HAP-1 (cell line): ENCODE measurements around the gene MARK2.

Experiments
- DNase-seq, 2 experiments: peaks; one replicate each; pipeline ENCODE4 v3.0.0-alpha.2; 2016 to 2020; ENCODE audit warnings: low spot score in 2 of 2
- H3K27me3 ChIP-seq: fragments of 250-450 bp; sonication (Bioruptor Pico); 2 replicates; pipeline ENCODE4 v1.5.1; 2020; ENCODE audit warnings: low read depth, mild to moderate bottlenecking, moderate library complexity
- H3K36me3 ChIP-seq: fragments of 250-450 bp; sonication (Bioruptor Pico); replicated peaks from 2 replicates; pipeline ENCODE4 v1.5.1; 2020; ENCODE audit warnings: mild to moderate bottlenecking
- H3K4me1 ChIP-seq: fragments of 250-450 bp; sonication (Bioruptor Pico); 2 replicates; pipeline ENCODE4 v1.5.1; 2020; ENCODE audit warnings: mild to moderate bottlenecking
- H3K4me3 ChIP-seq: fragments of 250-450 bp; sonication (Bioruptor Pico); 2 replicates; pipeline ENCODE4 v1.5.1; 2020; ENCODE audit warnings: mild to moderate bottlenecking, moderate library complexity
- H3K9me3 ChIP-seq: fragments of 250-450 bp; sonication (Bioruptor Pico); 2 replicates; pipeline ENCODE4 v1.5.1; 2020; ENCODE audit warnings: mild to moderate bottlenecking, moderate library complexity
- in situ Hi-C: fragments of 300-500 bp; cut with MboI; formaldehyde crosslinking; loops from 3 replicates; pipeline ENCODE4 v1.14.3; 2020; ENCODE audit warnings: low sequenced_read_pairs, inconsistent platforms, mixed read lengths

MARK2 gene

DNA sequence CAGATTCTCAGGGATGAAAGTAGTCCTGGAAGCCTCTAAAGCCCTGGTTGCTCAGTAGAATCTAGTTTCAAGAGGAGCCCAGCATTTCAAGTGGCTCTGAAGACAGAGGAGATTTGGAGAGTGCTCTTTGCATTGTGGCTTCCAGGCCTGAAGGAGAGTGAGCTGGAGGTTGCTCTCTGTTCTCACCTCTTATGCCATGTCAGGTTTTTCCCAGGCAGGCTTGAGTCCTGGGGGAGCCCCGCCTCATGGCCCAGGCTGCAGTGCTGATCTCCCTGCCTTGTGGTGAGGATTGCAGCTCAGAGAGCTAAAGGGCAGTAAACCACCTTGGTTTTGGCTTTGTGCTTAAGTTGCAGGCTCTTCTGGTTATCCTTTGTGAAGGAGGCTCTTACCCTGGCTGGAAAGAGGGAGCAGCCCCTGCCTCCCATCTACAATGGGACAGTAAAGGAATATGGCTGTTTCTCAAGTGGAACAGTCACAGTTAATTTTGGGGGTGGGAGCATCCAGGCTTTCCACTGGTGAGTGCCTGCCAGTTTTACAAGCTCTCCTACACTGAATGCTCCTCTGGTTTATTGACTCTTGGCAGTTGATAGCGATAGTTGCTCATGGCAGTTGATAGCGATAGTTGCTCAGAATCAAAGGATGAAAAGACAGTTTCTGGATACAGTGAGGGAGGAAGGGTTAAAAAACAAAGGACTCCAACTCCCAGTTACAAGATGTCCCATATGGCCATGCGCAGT lies 45.5 kb downstream of the MARK2 start:
- Histone ChIP-seq H3K27me3 (no peaks in the 10 kb centered on the region), H3K36me3 (no peaks in the 10 kb centered on the region), H3K4me3 (no peak overlapping the region), H3K4me1 (no peaks in the 10 kb centered on the region; the same call in 1 of the 2 replicates), H3K9me3 (no peaks in the 10 kb centered on the region)
- no peak for DNase-seq
- in situ Hi-C loops = no loop called here

DNA sequence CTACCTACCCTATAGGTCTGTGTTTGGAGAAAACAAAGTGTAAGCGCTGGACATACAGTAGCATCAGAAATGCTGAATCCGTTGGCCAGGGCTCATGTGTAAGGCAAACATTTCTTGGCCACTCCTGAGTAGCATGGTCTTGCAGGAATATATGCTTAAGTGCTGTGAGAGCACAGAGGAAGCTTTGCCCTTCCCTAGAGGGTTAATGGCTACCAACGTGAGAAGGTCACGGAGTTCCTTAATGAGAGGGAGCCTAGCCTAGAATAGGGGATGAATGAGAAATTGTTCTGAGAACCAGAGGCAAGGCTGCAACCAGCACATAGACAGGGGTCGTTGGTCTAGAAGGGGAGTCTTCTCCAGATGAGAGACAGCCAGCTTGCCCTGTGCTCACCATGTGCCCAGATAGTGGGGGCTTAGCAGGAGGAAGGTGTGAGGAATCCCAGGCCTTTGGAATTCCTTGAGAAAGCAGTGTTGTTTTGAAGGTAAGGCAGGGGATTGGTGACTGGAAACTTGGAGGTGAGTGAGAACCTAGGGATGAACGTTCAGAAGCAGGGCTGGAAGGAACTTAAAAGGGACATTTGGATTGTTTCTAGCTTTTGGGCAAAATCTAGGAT lies 48.6 kb downstream of the MARK2 start:
- DNase-seq = no peak
- no peaks in the 10 kb centered on the region; the same call in 1 of the 2 replicates for H3K4me1 ChIP-seq
- H3K36me3 ChIP-seq = no peaks in the 10 kb centered on the region
- in situ Hi-C loops = no loop called here
- H3K4me3 ChIP-seq = no peak overlapping the region
- H3K27me3 ChIP-seq = no peaks in the 10 kb centered on the region
- H3K9me3 ChIP-seq = no peaks in the 10 kb centered on the region

DNA sequence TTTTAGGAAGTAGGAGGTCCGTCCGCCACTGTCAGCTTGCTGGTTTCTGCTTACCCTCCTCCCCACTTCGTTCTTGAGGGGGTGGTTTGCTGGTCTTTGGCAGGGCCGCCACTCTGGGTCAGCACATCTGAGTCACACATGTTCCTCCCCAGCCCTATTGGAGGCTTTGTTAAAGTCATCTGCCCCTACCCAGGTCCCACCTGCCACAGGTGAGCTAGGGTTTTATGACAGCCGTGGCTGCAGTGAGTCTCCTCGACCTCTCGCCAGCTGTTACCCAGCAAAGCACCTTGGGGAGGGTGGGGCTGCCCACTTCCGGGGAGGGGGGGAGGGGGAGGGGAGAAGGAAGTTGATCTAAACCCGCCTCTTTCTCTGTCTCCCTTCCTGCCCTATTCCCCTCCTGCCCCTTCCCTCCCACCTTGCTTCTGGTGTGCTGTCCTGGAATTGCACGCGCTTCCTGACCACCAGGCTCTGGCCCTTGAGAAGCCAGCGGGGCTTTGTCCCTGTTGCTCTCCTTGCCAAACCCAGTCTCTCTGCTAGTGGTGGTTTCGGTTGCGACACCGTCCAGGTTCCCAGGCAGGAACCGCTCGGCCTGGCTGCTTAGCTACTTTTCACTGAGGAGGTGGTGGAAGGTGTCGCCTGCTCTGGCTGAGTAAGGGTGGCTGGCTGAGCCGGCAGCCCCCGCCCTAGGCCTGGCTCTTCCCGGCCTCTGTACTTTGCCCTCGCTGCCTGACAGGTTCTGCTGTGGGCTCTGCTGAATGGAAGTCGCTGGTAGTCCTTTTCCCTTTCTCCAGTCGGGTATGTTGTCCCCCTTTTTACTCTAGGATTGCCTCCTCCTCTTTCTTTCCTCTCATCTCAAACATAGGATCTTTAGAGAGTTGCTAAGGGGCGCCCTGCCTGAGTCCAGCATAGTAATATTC lies 49.5 kb downstream of the MARK2 start:
- H3K36me3 ChIP-seq = no peaks in the 10 kb centered on the region
- no peak overlapping the region for H3K4me3 ChIP-seq
- peak in 1 of 2 experiments; percentile 33 for DNase-seq
- H3K9me3 ChIP-seq = no peaks in the 10 kb centered on the region
- H3K4me1 ChIP-seq = no peaks in the 10 kb centered on the region; the same call in 1 of the 2 replicates
- no peaks in the 10 kb centered on the region for H3K27me3 ChIP-seq
- in situ Hi-C loops = no loop called here

DNA sequence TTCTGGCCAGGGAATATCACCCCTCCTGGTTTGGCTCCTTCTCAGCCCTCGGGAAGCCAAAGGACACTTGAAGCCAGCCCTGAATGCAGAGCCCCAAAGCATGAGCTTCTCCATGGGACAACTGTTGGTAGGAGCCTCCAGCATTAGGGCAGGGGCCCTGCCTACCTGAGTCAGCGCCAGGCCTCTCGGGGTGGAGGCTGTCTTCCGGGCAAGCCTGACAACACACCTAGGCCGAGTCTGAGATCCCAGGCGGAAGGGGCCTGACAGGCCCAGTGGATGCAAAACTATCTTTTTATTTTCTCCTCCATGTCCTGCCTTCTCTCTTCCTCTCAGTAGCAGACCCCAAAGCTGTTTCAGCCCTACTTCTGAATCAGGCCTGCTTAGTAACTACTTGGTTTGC lies 50.4 kb downstream of the MARK2 start:
- in situ Hi-C loops = no loop called here

DNA sequence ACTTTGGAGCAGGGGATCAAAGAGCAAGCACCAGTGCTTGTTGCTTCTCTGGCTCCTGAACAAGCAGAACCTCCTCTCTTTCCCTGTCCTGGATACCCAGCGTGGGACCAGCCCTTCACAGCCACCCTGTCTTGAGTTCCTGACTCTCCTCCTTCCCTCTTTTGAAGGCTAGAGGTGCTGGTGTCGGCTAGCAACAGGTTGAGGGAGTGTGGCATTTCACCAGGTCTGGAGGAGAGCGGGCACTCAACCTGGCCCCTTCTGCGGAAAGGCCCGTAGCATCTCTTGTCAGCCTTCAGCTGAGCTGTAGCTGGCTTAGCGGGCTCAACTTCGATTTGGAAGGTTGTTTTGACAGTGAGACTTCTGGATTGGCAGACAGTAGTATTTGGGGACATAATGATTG lies 51.5 kb downstream of the MARK2 start:
- H3K27me3 ChIP-seq = no peaks in the 10 kb centered on the region
- H3K4me1 ChIP-seq = no peaks in the 10 kb centered on the region; the same call in 1 of the 2 replicates
- H3K4me3 ChIP-seq = no peak overlapping the region
- no peaks in the 10 kb centered on the region for H3K36me3 ChIP-seq
- DNase-seq = no peak
- in situ Hi-C loops = no loop called here
- no peaks in the 10 kb centered on the region for H3K9me3 ChIP-seq

More for the DNA sequence above, 50.4 kb downstream of the MARK2 start:
- Histone ChIP-seq H3K36me3 (no peaks in the 10 kb centered on the region), H3K4me3 (no peak overlapping the region), H3K9me3 (no peaks in the 10 kb centered on the region), H3K4me1 (no peaks in the 10 kb centered on the region; the same call in 1 of the 2 replicates), H3K27me3 (no peaks in the 10 kb centered on the region)
- no peak for DNase-seq

DNA sequence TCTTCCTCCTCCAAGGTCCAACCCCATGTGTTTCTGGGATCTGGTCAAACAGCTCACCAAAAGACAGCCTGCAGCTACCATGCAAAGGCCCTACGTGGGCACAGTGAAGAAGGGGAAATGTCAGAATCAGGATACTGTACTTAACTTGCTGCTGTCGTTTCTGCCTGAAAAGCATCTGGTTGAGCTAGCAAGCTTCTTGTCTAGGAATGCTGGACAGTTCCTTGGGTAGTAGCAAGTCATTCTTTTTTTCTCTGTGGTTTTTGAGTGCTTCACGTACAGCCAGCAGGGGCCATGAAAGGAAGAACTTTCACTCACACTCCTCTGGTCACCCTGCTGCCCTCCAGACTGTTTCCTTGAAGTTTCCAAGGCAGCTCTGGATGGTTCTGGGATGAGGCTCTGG lies 53.3 kb downstream of the MARK2 start:
- no peaks in the 10 kb centered on the region; the same call in 1 of the 2 replicates for H3K4me1 ChIP-seq
- H3K27me3 ChIP-seq = no peaks in the 10 kb centered on the region
- in situ Hi-C loops = no loop called here
- no peak overlapping the region for H3K4me3 ChIP-seq
- H3K36me3 ChIP-seq = peaks cover 9% of the 10 kb centered on the region
- no peaks in the 10 kb centered on the region for H3K9me3 ChIP-seq
- no peak for DNase-seq

DNA sequence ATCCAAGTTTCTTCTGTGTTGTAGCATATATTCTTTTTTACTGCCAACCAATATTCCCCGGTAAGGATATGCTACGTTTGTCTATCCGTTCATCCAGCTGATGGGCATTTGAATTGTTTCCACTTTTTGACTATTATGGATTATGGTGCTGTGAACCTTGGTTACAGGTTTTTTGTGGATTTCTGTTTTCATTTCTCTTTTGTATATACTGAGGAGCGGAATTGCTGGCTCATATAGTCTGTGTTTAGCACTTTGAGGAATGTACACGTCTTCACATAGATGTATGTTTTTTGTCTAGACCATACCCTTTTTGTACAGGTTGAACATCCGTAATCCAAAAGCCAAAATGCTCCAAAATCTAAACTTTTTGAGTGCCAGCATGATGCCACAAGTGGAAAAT lies 54.4 kb downstream of the MARK2 start:
- Histone ChIP-seq H3K4me3 (no peak overlapping the region), H3K36me3 (peaks cover 15% of the 10 kb centered on the region), H3K27me3 (no peaks in the 10 kb centered on the region), H3K4me1 (no peaks in the 10 kb centered on the region), H3K9me3 (no peaks in the 10 kb centered on the region)
- in situ Hi-C loops = no loop called here
- DNase-seq = no peak

DNA sequence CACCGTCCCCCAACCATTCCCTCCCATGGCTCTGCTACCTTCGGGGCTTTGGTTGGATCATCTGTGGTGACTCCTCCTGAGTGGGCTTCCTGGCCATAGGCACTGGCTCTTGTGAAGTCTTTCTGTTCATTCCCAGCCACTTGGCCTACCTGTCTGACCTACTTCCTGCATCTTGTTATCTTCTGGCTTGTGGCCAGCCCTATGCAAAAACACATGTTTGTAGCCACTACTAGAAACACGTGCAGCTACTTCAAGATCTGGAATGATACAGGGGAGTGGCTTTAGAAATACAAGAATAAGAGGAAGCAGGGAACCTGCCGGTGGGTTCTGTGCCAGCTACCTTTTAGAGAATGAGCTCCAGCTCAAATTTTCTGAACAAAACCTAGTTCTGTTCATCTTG lies 57.2 kb downstream of the MARK2 start:
- no peaks in the 10 kb centered on the region for H3K27me3 ChIP-seq
- H3K9me3 ChIP-seq = no peaks in the 10 kb centered on the region
- no peak for DNase-seq
- H3K36me3 ChIP-seq = peaks cover 40% of the 10 kb centered on the region
- in situ Hi-C loops = no loop called here
- no peak overlapping the region for H3K4me3 ChIP-seq
- no peaks in the 10 kb centered on the region for H3K4me1 ChIP-seq

DNA sequence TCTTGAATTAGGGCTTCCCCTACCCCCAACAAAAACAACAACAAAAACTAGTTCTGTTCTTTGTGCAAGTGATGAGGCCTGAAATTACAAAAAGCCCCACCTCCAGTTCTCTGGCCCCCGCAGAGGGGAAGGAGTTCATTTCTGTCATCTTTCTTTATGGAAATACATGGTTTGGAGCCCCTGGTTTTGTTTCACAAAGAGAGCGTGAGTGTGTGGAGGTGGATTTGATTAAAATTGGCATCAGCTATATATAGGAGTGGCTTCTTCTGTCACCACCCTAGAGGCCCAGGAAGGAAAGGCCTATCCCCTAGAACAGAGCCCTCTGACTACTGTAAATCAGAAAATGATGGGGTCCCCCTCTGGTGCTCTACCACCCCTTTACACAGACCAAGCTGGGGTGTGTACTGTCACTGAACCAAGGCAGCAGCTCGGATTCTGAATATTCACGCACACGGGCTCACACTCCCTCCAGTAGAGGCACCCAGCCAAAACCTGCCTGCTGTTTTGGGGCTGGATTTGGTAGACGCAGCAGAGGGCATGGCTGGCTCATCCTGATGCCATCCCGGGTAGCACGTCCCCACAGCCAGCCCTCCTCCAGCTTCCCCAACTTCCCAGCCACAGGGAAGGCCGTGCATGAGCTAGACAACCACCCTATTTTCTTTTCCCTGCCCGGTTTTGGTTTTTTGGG lies 58.7 kb downstream of the MARK2 start:
- Histone ChIP-seq H3K9me3 (no peaks in the 10 kb centered on the region), H3K36me3 (peaks cover 52% of the 10 kb centered on the region), H3K4me1 (no peaks in the 10 kb centered on the region), H3K4me3 (no peak overlapping the region), H3K27me3 (no peaks in the 10 kb centered on the region)
- no peak for DNase-seq
- in situ Hi-C loops = no loop called here

DNA sequence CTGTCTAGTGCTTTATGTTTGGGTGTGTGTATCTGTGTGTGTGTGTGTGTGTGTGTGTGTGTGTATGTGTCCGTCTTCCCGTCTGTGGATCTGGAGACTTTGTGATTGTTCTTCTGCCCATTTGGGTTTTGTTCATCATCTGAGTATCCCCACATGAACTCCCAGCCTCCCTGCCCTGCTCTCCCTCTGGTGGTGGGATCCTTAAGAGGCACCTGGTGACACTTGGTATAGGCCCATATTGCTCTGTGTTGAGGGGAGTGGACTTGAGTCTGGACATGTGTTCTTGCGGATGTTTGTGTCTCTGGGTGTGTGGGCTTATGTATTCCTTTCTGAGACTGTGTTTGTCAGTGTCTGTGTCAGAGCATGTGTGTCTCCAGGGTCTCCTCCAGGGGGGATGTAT lies 62.8 kb downstream of the MARK2 start:
- Histone ChIP-seq H3K4me1 (no peaks in the 10 kb centered on the region), H3K27me3 (no peaks in the 10 kb centered on the region), H3K9me3 (no peaks in the 10 kb centered on the region), H3K4me3 (no peak overlapping the region), H3K36me3 (peaks cover 65% of the 10 kb centered on the region)
- in situ Hi-C loops = no loop called here
- no peak for DNase-seq

DNA sequence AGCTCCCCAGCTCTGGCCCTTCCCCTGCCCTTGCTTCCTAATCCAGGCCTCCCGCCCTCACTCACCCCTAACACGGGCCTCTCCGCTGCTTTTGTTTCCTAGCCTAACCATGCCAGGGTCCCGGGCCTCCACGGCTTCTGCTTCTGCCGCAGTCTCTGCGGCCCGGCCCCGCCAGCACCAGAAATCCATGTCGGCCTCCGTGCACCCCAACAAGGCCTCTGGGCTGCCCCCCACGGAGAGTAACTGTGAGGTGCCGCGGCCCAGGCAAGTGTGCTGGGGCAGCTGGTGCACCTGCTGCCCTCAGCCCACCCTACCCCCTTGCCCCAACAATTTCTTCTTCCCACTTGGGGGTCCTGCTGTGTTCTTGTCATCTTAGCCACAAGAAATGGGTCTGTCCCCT lies 65.0 kb downstream of the MARK2 start:
- H3K36me3 ChIP-seq = peaks cover 58% of the 10 kb centered on the region
- in situ Hi-C loops = no loop called here

DNA sequence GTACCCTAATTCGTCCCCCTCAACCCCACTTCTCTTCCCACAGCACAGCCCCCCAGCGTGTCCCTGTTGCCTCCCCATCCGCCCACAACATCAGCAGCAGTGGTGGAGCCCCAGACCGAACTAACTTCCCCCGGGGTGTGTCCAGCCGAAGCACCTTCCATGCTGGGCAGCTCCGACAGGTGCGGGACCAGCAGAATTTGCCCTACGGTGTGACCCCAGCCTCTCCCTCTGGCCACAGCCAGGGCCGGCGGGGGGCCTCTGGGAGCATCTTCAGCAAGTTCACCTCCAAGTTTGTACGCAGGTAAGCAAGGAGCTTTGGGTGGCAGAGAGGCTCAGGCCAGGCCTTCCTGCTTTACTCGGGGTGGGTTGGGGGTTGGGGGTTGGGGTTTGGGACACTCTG lies 65.8 kb downstream of the MARK2 start:
- in situ Hi-C loops = no loop called here
- peaks cover 55% of the 10 kb centered on the region for H3K36me3 ChIP-seq
- H3K4me3 ChIP-seq = no peak overlapping the region
- no peaks in the 10 kb centered on the region for H3K9me3 ChIP-seq
- H3K27me3 ChIP-seq = no peaks in the 10 kb centered on the region
- H3K4me1 ChIP-seq = no peaks in the 10 kb centered on the region
- no peak for DNase-seq

More for the DNA sequence above, 65.0 kb downstream of the MARK2 start:
- Histone ChIP-seq H3K9me3 (no peaks in the 10 kb centered on the region), H3K4me1 (no peaks in the 10 kb centered on the region), H3K4me3 (no peak overlapping the region), H3K27me3 (no peaks in the 10 kb centered on the region)
- DNase-seq = no peak

DNA sequence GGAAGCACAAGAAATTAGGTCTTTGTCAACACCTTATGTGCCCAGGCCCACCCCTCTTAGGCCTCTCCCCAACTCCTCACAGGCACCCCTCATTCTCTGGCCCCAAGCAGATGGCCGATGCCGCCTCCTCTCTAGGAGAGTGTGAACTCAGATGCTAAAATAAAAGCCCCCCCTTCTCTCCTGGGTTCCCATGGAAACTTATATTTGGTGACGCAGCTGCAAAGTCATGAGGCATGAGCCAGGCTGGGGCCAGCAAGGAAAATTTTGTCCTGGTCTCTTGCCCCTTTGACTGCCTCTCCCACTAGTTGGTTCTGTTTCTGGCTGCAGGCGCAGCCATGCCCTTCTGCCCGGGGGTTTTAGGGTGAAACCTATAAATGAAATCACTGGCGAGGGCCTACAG lies 66.3 kb downstream of the MARK2 start:
- Histone ChIP-seq H3K9me3 (no peaks in the 10 kb centered on the region), H3K36me3 (peaks cover 51% of the 10 kb centered on the region), H3K27me3 (no peaks in the 10 kb centered on the region), H3K4me3 (no peak overlapping the region), H3K4me1 (no peaks in the 10 kb centered on the region)
- no peak for DNase-seq
- in situ Hi-C loops = no loop called here
